GM23338 (cell line): ENCODE data around the gene ASPG. TPM values are rescaled to one million over a fixed set of nuclear protein-coding genes. Genes with fewer than 3 reads are reported as not detected.

ENCODE experiments used
- ATAC-seq: fragments of 200-7000 bp; cut with Tn5 transposase; 3 replicates; pipeline ENCODE4 v1.9.1; 2020
- DNase-seq: peaks from one replicate; pipeline ENCODE4 v3.0.0-alpha.2; 2015; ENCODE audit warnings: low spot score
- H2AFZ ChIP-seq: fragments of 200-600 bp; sonication (generic); 2 replicates; pipeline ENCODE4 v1.8.0; 2016; ENCODE audit warnings: antibody characterized with exemption, mild to moderate bottlenecking, moderate library complexity
- H3F3A ChIP-seq: fragments of 200-600 bp; sonication (generic); replicated peaks from 2 replicates; pipeline ENCODE4 v1.8.0; 2017; ENCODE audit warnings: antibody characterized with exemption, mixed run types, low read depth
- H3K27ac ChIP-seq: fragments of 200-600 bp; sonication (generic); 2 replicates; pipeline ENCODE4 v1.6.1; 2016; ENCODE audit warnings: low read depth
- H3K27me3 ChIP-seq: fragments of 200-600 bp; sonication (generic); 2 replicates; pipeline ENCODE4 v1.8.0; 2016; ENCODE audit warnings: mild to moderate bottlenecking, mixed run types, moderate library complexity; ENCODE audit not compliant: insufficient read depth
- H3K36me3 ChIP-seq: fragments of 200-600 bp; sonication (generic); 2 replicates; pipeline ENCODE4 v1.8.0; 2016; ENCODE audit warnings: mild to moderate bottlenecking; ENCODE audit not compliant: insufficient read depth
- H3K4me1 ChIP-seq: fragments of 200-600 bp; sonication (generic); 2 replicates; pipeline ENCODE4 v1.8.0; 2016; ENCODE audit warnings: mild to moderate bottlenecking, moderate library complexity; ENCODE audit not compliant: insufficient read depth
- H3K4me2 ChIP-seq: fragments of 200-600 bp; sonication (generic); 2 replicates; pipeline ENCODE4 v1.7.1; 2017; ENCODE audit warnings: mixed run types
- H3K4me3 ChIP-seq: fragments of 200-600 bp; sonication (generic); 2 replicates; pipeline ENCODE4 v1.6.1; 2016; ENCODE audit warnings: mixed run types
- H3K79me2 ChIP-seq: fragments of 200-600 bp; sonication (generic); replicated peaks from 2 replicates; pipeline ENCODE4 v1.8.0; 2017; ENCODE audit warnings: mild to moderate bottlenecking; ENCODE audit not compliant: insufficient read depth
- H3K9me2 ChIP-seq: fragments of 200-600 bp; sonication (generic); 2 replicates; pipeline ENCODE4 v1.8.0; 2017; ENCODE audit not compliant: insufficient read depth
- H4K20me1 ChIP-seq: fragments of 200-600 bp; sonication (generic); replicated peaks from 2 replicates; pipeline ENCODE4 v1.8.0; 2017; ENCODE audit warnings: mild to moderate bottlenecking; ENCODE audit not compliant: insufficient read depth
- H3K27ac Mint-ChIP-seq: 2 replicates; pipeline ENCODE4 v1.8.0; 2020; ENCODE audit warnings: inconsistent platforms, mild to moderate bottlenecking, moderate library complexity, mixed read lengths
- H3K27me3 Mint-ChIP-seq: 3 replicates; pipeline ENCODE4 v1.8.0; 2022; ENCODE audit warnings: low read depth, mild to moderate bottlenecking, moderate library complexity, mixed read lengths, inconsistent platforms; ENCODE audit not compliant: insufficient read depth, poor library complexity
- H3K36me3 Mint-ChIP-seq: 3 replicates; pipeline ENCODE4 v1.8.0; 2021; ENCODE audit warnings: low read depth, mild to moderate bottlenecking, inconsistent platforms, moderate library complexity, mixed read lengths
- H3K4me1 Mint-ChIP-seq: 3 replicates; pipeline ENCODE4 v1.8.0; 2020; ENCODE audit warnings: mild to moderate bottlenecking, inconsistent platforms, mixed read lengths
- H3K4me3 Mint-ChIP-seq: 3 replicates; pipeline ENCODE4 v1.8.0; 2021; ENCODE audit warnings: moderate library complexity, mild to moderate bottlenecking, inconsistent platforms, mixed read lengths
- H3K9me3 Mint-ChIP-seq: 3 replicates; pipeline ENCODE4 v1.8.0; 2020; ENCODE audit warnings: moderate library complexity, mild to moderate bottlenecking, inconsistent platforms, mixed read lengths
- CTCF ChIP-seq, 2 experiments: fragments of 200-600 bp in 1 of 2; sonication (generic) in 1 of 2; conservative IDR thresholded peaks; 2 replicates each; pipeline versions ENCODE4 v1.5.1 to v1.6.1; 2016 to 2017; ENCODE audit warnings: antibody characterized with exemption in 2 of 2, low read depth in 2 of 2, mild to moderate bottlenecking in 2 of 2, moderate library complexity in 1 of 2
- ETS1 ChIP-seq: IDR thresholded peaks from 2 replicates; pipeline ENCODE4 v1.6.1; 2016; ENCODE audit warnings: antibody characterized with exemption
- EZH2 ChIP-seq: fragments of 200-600 bp; sonication (generic); IDR thresholded peaks from one replicate; pipeline ENCODE4 v1.8.0; 2017; ENCODE audit warnings: antibody characterized with exemption, mild to moderate bottlenecking, low read depth; ENCODE audit not compliant: unreplicated experiment
- EZH2phosphoT487 ChIP-seq: fragments of 200-600 bp; sonication (generic); IDR thresholded peaks from one replicate; pipeline ENCODE4 v1.8.1; 2018; ENCODE audit warnings: antibody characterized with exemption; ENCODE audit not compliant: unreplicated experiment
- JUNB ChIP-seq: IDR thresholded peaks from one replicate; pipeline ENCODE4 v1.6.1; 2016; ENCODE audit warnings: antibody characterized with exemption; ENCODE audit not compliant: unreplicated experiment
- ZNF114 ChIP-seq: fragments of 250-450 bp; sonication (Bioruptor Pico); IDR thresholded peaks from 2 replicates; pipeline ENCODE4 v1.5.0; 2020; ENCODE audit warnings: mild to moderate bottlenecking, moderate library complexity
- ZNF331 ChIP-seq: fragments of 250-450 bp; sonication (Bioruptor Pico); IDR thresholded peaks from 2 replicates; pipeline ENCODE4 v1.5.0; 2020; ENCODE audit warnings: low read depth, mild to moderate bottlenecking, moderate library complexity
- ZNF462 ChIP-seq: fragments of 250-450 bp; sonication (Bioruptor Pico); IDR thresholded peaks from 2 replicates; pipeline ENCODE4 v1.5.0; 2020; ENCODE audit warnings: mild to moderate bottlenecking, moderate library complexity
- polyA plus RNA-seq: library from polyadenylated mRNA; unstranded; fragments of >200 nt; fragmentation: Nextera tagmentation; extraction: Ambion mirVana; gene quantifications from 2 replicates; pipeline ENCODE4 v1.2.1, GENCODE V29; 2016
- total RNA-seq: library from RNA; depleted of rRNA; stranded (reverse); fragments of >200 nt; shearing (Covaris generic); gene quantifications from 2 replicates; pipeline ENCODE4 v1.2.3, GENCODE V29; 2014

Gene ASPG
- total and polyA plus RNA-seq, 2 experiments from 2014 or later, result 0.61 to 6.2 TPM

GRCh38 chr14:104084251-104085002 is 1.1 kb upstream of the ASPG start:
- no peaks in the 10 kb centered on the region; the same call in 2 of the 3 replicates for H3K36me3 Mint-ChIP-seq
- H3K27me3 Mint-ChIP-seq, result peaks cover 19% of the 10 kb centered on the region
- peak overlapping the region; percentile 62; the same call in 1 of the 2 replicates for H3K4me2 ChIP-seq
- peaks cover 5% of the 10 kb centered on the region; the same call in 2 of the 3 replicates for H3K4me1 Mint-ChIP-seq
- no peak overlapping the region; the same call in 1 of the 2 replicates for H3K27ac Mint-ChIP-seq
- H3K4me1 ChIP-seq, result 0 out of 2 replicates have a peak, but pooled peaks cover 3% of the 10 kb centered on the region
- no peaks in the 10 kb centered on the region; the same call in 2 of the 3 replicates for H3K9me3 Mint-ChIP-seq
- H3K27me3 ChIP-seq, result peaks cover 8% of the 10 kb centered on the region; the same call in 1 of the 2 replicates
- peak overlapping the region; percentile 20; the same call in 2 of the 3 replicates for H3K4me3 Mint-ChIP-seq
- H3K36me3 ChIP-seq, result no peaks in the 10 kb centered on the region
- 0 out of 2 replicates have a peak overlapping the region, but pooled peaks have one; percentile 40 for H3K4me3 ChIP-seq
- H4K20me1 ChIP-seq, result no peaks in the 10 kb centered on the region
- no peak for DNase-seq
- H3K27ac ChIP-seq, result no peak overlapping the region
- TF ChIP-seq EZH2, result no peak
- no peak for TF ChIP-seq CTCF (conservative IDR thresholded peaks at IDR 0.05; ENCODE audit: low read depth in 2 of 2)
- no peak for TF ChIP-seq JUNB
- H3K79me2 ChIP-seq, result no peaks in the 10 kb centered on the region
- H3F3A ChIP-seq, result no peaks in the 10 kb centered on the region
- peak overlapping the region; percentile 90 for H2AFZ ChIP-seq
- no peak for ATAC-seq
- no peaks in the 10 kb centered on the region for H3K9me2 ChIP-seq

GRCh38 chr14:104085889-104086201 is 345 bp downstream of the ASPG start:
- H3F3A ChIP-seq, result no peaks in the 10 kb centered on the region
- ATAC-seq (peak; percentile 20), DNase-seq (peak; percentile 21)
- H3K9me2 ChIP-seq, result no peaks in the 10 kb centered on the region
- no peaks in the 10 kb centered on the region; the same call in 2 of the 3 replicates for H3K36me3 Mint-ChIP-seq
- no peaks in the 10 kb centered on the region for H3K36me3 ChIP-seq
- H3K4me3 Mint-ChIP-seq, result peak overlapping the region; percentile 43; the same call in 2 of the 3 replicates
- H3K4me1 ChIP-seq, result 0 out of 2 replicates have a peak, but pooled peaks cover 3% of the 10 kb centered on the region
- H3K4me3 ChIP-seq, result peak overlapping the region; percentile 62
- peak overlapping the region; percentile 86 for H3K4me2 ChIP-seq
- H3K27ac ChIP-seq, result no peak overlapping the region
- no peaks in the 10 kb centered on the region for H3K79me2 ChIP-seq
- H3K4me1 Mint-ChIP-seq, result peaks cover 5% of the 10 kb centered on the region; the same call in 2 of the 3 replicates
- H3K27ac Mint-ChIP-seq, result no peak overlapping the region
- peaks cover under 1% of the 10 kb centered on the region; the same call in 1 of the 3 replicates for H3K9me3 Mint-ChIP-seq
- H2AFZ ChIP-seq, result peak overlapping the region; percentile 74
- no peak for TF ChIP-seq ZNF462
- TF ChIP-seq JUNB, result no peak
- TF ChIP-seq ZNF331 (CRISPR knock-in tag), result no peak
- no peak for TF ChIP-seq EZH2phosphoT487
- TF ChIP-seq ETS1, result no peak
- no peak for TF ChIP-seq ZNF114
- H4K20me1 ChIP-seq, result no peaks in the 10 kb centered on the region
- H3K27me3 Mint-ChIP-seq, result peaks cover 20% of the 10 kb centered on the region
- H3K27me3 ChIP-seq, result peaks cover 8% of the 10 kb centered on the region; the same call in 1 of the 2 replicates
